HFF-Myc (cell line): ENCODE results near the gene EEF1G.
"Not testable (repeated sequence)": the region's sequence is repeated elsewhere in the genome, so short reads cannot be mapped to it uniquely, and the experiment has no call there.

Experiments
- DNase-seq: peaks from one replicate; pipeline ENCODE4 v3.0.0-alpha.2; 2011; ENCODE audit warnings: low read depth; ENCODE audit errors: extremely low read depth
- H3K4me3 ChIP-seq: replicated peaks from 2 replicates; pipeline ENCODE4 v1.5.1; 2011; ENCODE audit warnings: low read depth, mild to moderate bottlenecking, control low read depth, low read length
- CTCF ChIP-seq: IDR thresholded peaks from 2 replicates; pipeline ENCODE4 v1.5.1; 2012; ENCODE audit warnings: mild to moderate bottlenecking, low read depth, low read length, control low read depth; ENCODE audit errors: missing control alignments

EEF1G gene

DNA sequence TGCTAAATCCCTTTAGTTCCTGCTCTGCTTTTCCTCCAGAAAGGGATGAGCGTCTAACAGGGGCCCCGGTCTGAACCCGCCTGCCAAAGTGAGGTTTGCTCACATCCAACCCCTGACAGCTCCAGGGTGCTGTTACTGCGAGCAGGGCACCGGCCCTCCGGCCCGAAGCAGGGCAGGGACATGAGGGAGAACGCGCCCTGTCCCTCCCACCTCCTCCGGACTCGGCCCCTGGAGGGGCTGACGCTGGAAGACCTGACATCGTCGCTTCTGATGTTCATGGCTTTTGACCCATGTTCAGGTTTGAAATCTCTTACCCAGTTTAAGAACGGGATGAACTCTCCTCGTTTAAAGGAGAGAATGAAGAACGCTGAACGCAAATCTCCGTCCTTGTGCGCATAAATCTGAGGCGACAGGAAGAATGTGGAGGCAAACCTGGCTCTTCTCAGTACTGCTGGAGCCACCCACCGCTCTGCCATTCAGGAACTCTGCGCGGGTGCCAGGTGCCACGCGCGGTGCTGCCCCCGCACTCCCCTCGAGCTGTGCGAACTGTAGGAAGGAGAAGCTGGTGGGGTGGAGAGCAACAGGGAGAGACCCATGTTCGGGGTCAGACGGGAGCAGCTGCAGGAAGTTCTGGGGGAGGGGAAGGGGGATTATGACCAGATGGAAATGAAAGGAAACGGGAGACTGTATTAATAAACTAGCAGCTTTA lies 826 bp upstream of the EEF1G start:
- no peak for TF ChIP-seq CTCF
- peak overlapping the region; percentile 100 for H3K4me3 ChIP-seq
- no peak for DNase-seq

GRCh38 chr11:62573006-62573591 lies 592 bp downstream of the EEF1G start:
- no peak for TF ChIP-seq CTCF
- H3K4me3 ChIP-seq = peak overlapping the region; percentile 100
- no peak for DNase-seq

DNA sequence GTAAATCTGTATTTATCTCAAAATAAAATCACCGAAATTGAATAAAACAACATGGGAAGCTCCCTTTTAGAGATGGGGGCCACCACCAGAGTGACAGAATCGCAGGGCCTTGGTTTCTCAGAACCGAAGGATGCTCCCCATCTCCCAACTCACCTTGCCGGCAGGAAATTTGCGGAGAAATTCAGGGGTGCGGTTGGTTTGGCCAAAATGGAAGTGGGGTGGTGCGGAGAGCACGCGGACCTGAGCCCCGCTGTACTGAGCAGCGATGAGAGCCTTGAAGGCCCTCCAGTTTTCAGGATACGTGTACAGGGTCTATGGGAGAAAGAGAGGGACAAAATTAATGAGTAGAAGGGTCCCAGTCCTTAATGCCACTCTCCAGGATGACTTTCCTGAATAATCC lies 1.3 kb downstream of the EEF1G start:
- TF ChIP-seq CTCF = no peak
- H3K4me3 ChIP-seq = peak overlapping the region; percentile 100
- no peak for DNase-seq

- peak overlapping the region; percentile 100 for H3K4me3 ChIP-seq
- DNase-seq = not testable (repeated sequence)
These were observed 2.2 kb downstream of the EEF1G start for GRCh38 chr11:62571493-62571892.

DNA sequence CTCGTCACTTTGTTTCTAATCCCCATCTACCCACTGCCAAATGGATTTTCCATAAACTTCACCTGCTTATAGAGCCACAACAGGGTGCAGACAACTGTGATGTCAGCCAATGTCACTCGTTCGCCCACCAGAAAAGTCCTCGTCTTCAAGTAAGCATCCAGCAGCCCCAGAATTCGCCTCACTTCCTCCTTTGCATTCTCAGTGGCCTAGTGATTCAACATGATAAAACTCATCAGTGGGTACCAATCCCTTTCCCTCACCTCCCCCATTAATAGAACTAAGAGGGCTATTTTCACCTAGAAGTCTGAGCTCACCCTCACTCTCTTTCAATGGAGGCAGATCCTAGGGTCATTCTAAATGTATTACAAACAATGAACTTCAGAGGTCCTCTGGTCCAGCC lies 2.8 kb downstream of the EEF1G start:
- not testable (repeated sequence) for DNase-seq
- H3K4me3 ChIP-seq = peak overlapping the region; percentile 100

GRCh38 chr11:62569611-62570010 lies 4.1 kb downstream of the EEF1G start:
- no peak for DNase-seq
- peak overlapping the region; percentile 100 for H3K4me3 ChIP-seq
- no peak for TF ChIP-seq CTCF

GRCh38 chr11:62567018-62567633 lies 6.6 kb downstream of the EEF1G start:
- no peak for DNase-seq
- H3K4me3 ChIP-seq = peak overlapping the region; percentile 12; the same call in 1 of the 2 replicates
- TF ChIP-seq CTCF = no peak
